Left lung (tissue), 10 donors: ENCODE data around the gene TM2D3. TPM values are rescaled to one million over a fixed set of nuclear protein-coding genes. Genes with fewer than 3 reads are reported as not detected.

Experiments
- ATAC-seq: fragments of 200-7000 bp; cut with Tn5 transposase; one replicate; pipeline ENCODE4 v1.9.1; 2020; ENCODE audit warnings: moderate library complexity
- DNase-seq, 4 donors: peaks; one replicate each; pipeline ENCODE4 v3.0.0-alpha.2; 2013 to 2020
- H3K27ac ChIP-seq, 2 donors: fragments of 200-600 bp; sonication (generic) in 1 of 2; one replicate each; pipeline versions ENCODE4 v1.5.0 to v1.8.0; 2020 to 2021
- H3K27me3 ChIP-seq, 2 donors: fragments of 200-600 bp; sonication (generic) in 1 of 2; one replicate each; pipeline versions ENCODE4 v1.5.0 to v1.8.0; 2020 to 2021
- H3K36me3 ChIP-seq, 2 donors: fragments of 200-600 bp; sonication (generic) in 1 of 2; one replicate each; pipeline versions ENCODE4 v1.5.0 to v1.8.0; 2020 to 2021
- H3K4me1 ChIP-seq, 2 donors: fragments of 200-600 bp; one replicate each; pipeline ENCODE4 v1.8.0; 2021
- H3K4me3 ChIP-seq, 2 donors: fragments of 200-600 bp; sonication (generic) in 1 of 2; one replicate each; pipeline versions ENCODE4 v1.5.0 to v1.8.0; 2020 to 2021; ENCODE audit warnings: mild to moderate bottlenecking in 1 of 2
- H3K9me3 ChIP-seq, 2 donors: fragments of 200-600 bp; sonication (generic) in 1 of 2; one replicate each; pipeline versions ENCODE4 v1.5.0 to v1.8.0; 2020 to 2021
- CTCF ChIP-seq, 2 donors: fragments of 200-600 bp; sonication (generic) in 1 of 2; IDR thresholded peaks; one replicate each; pipeline versions ENCODE4 v1.5.0 to v1.8.0; 2021; ENCODE audit warnings: antibody characterized with exemption in 2 of 2
- intact Hi-C, 2 donors: fragments of 100-400 bp; cut with DNase I; formaldehyde crosslinking; loops; one replicate each; pipeline versions ENCODE4 v1.11.2 to v1.14.2; 2022
- polyA plus RNA-seq, 6 donors: library from polyadenylated mRNA; unstranded; fragments of 120-200 nt; gene quantifications; one replicate each; pipeline ENCODE4 v1.2.1, GENCODE V29; 2013; ENCODE audit not compliant: insufficient read length in 6 of 6
- total RNA-seq, 2 donors: library from RNA; stranded (reverse); fragmentation: NEBNext Ultra II Directional; extraction: Animal tissue kit (Norgen Biotek cat#: 25700); gene quantifications; one replicate each; pipeline ENCODE4 v1.2.1, GENCODE V29; 2021
- donor health status: DM: no; HTN: yes; CAD: no.
- donor health status: DM: no; HTN: no; CAD: no.

The TM2D3 gene
- total and polyA plus RNA-seq, 8 donors, result 43.7 to 67.3 (median 59.9) TPM

- Histone ChIP-seq H3K27ac (no peak overlapping the region), H3K9me3 (no peaks in the 10 kb centered on the region), H3K4me1 (peaks cover 14 to 37% of the 10 kb centered on the region in 2 donors), H3K4me3 (no peak overlapping the region), H3K27me3 (no peaks in the 10 kb centered on the region), H3K36me3 (peaks cover 0 to 66% of the 10 kb centered on the region in 2 donors)
- ATAC-seq (no peak), DNase-seq (no peak)
- TF ChIP-seq CTCF (IDR thresholded peaks at IDR 0.05), result no peak
- intact Hi-C loops, result no loop called here
Measured at GRCh38 chr15:101647251-101647650, 4.9 kb downstream of the TM2D3 start.

GRCh38 chr15:101646672-101647071, 5.5 kb downstream of the TM2D3 start:
- Histone ChIP-seq H3K27ac (no peak overlapping the region), H3K36me3 (peaks cover 0 to 70% of the 10 kb centered on the region in 2 donors), H3K4me3 (no peak overlapping the region), H3K27me3 (no peaks in the 10 kb centered on the region), H3K9me3 (no peaks in the 10 kb centered on the region), H3K4me1 (peaks cover 15 to 43% of the 10 kb centered on the region in 2 donors)
- ATAC-seq (no peak), DNase-seq (no peak)
- intact Hi-C loops, result no loop called here
- no peak for TF ChIP-seq CTCF (IDR thresholded peaks at IDR 0.05)

- ATAC-seq (no peak), DNase-seq (no peak)
- intact Hi-C loops, result no loop called here
- Histone ChIP-seq H3K27ac (peak overlapping the region; percentile 49 to 77), H3K9me3 (no peaks in the 10 kb centered on the region), H3K27me3 (no peaks in the 10 kb centered on the region), H3K36me3 (peaks cover 0 to 76% of the 10 kb centered on the region in 2 donors), H3K4me1 (peaks cover 5 to 26% of the 10 kb centered on the region in 2 donors), H3K4me3 (no peak overlapping the region)
- no peak for TF ChIP-seq CTCF (IDR thresholded peaks at IDR 0.05)
Measured at GRCh38 chr15:101642361-101642760, 9.8 kb downstream of the TM2D3 start.

GRCh38 chr15:101641894-101642293, 10.3 kb downstream of the TM2D3 start:
- no peak for TF ChIP-seq CTCF (IDR thresholded peaks at IDR 0.05)
- H3K27ac ChIP-seq, result peak overlapping the region; percentile 49 to 77
- no peaks in the 10 kb centered on the region for H3K9me3 ChIP-seq
- H3K4me3 ChIP-seq, result no peak overlapping the region
- ATAC-seq (peak; percentile 72), DNase-seq (peak in 1 of 4 donors; percentile 46)
- intact Hi-C loops, result no loop called here
- no peaks in the 10 kb centered on the region for H3K27me3 ChIP-seq
- H3K36me3 ChIP-seq, result peaks cover 0 to 71% of the 10 kb centered on the region in 2 donors
- peaks cover 5 to 26% of the 10 kb centered on the region in 2 donors for H3K4me1 ChIP-seq

GRCh38 chr15:101641129-101641764, 10.9 kb downstream of the TM2D3 start:
- H3K27ac ChIP-seq, result peak overlapping the region; percentile 33 to 77

More at GRCh38 chr15:101641129-101641764, 10.9 kb downstream of the TM2D3 start:
- no peaks in the 10 kb centered on the region for H3K27me3 ChIP-seq
- H3K9me3 ChIP-seq, result no peaks in the 10 kb centered on the region
- ATAC-seq (peak; percentile 88), DNase-seq (peak in 3 of 4 donors; percentile 52 to 84 (median 71))
- peaks cover 5 to 26% of the 10 kb centered on the region in 2 donors for H3K4me1 ChIP-seq
- H3K4me3 ChIP-seq, result no peak overlapping the region
- intact Hi-C loops, result no loop called here
- H3K36me3 ChIP-seq, result peaks cover 0 to 64% of the 10 kb centered on the region in 2 donors
- peak; percentile 85 to 88 for TF ChIP-seq CTCF (IDR thresholded peaks at IDR 0.05)
